ENCODE results near the gene SNX5.

The SNX5 gene

DNA sequence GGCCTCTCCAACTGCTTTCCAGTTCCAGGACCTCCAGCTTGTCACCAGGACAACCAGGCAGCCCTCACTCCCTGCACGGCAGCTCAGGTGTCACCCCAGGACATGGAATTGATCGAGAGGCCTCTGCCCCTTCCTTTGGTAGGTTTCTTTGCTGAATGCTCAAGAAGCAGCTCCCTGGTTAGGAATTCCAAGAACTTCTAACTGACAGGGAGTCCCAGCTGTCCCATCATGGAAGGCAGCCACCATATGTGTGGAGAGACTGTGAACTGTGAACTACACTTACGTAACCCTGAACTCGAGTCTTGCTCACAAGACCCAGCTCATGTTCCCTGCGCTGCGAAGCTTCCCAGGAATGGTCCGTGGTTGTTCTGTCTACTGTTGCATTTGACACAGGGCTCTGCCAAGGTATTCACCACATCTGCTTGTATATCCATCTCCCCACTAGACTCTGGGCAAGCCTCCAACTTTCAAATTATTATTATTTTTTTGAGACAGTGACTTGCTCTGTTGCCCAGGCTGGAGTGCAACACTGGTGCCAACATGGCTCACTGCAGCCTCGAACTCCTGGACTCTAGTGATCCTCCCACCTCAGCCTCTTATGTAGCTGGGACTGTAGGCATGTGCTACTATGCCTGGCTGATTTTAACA lies 35.9 kb upstream of the SNX5 start:
- no peak for DNase-seq (ENCODE audit: low spot score)
- TF ChIP-seq, protein P1, sequence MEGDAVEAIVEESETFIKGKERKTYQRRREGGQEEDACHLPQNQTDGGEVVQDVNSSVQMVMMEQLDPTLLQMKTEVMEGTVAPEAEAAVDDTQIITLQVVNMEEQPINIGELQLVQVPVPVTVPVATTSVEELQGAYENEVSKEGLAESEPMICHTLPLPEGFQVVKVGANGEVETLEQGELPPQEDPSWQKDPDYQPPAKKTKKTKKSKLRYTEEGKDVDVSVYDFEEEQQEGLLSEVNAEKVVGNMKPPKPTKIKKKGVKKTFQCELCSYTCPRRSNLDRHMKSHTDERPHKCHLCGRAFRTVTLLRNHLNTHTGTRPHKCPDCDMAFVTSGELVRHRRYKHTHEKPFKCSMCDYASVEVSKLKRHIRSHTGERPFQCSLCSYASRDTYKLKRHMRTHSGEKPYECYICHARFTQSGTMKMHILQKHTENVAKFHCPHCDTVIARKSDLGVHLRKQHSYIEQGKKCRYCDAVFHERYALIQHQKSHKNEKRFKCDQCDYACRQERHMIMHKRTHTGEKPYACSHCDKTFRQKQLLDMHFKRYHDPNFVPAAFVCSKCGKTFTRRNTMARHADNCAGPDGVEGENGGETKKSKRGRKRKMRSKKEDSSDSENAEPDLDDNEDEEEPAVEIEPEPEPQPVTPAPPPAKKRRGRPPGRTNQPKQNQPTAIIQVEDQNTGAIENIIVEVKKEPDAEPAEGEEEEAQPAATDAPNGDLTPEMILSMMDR (IDR thresholded peaks at IDR 0.05; ENCODE audit: borderline replicate concordance, control extremely low read depth, extremely low read depth, insufficient read depth, missing control alignments) = no peak
- in situ Hi-C loops (cut with MboI; ENCODE audit: low sequenced_read_pairs, unreplicated experiment) = no loop called here

DNA sequence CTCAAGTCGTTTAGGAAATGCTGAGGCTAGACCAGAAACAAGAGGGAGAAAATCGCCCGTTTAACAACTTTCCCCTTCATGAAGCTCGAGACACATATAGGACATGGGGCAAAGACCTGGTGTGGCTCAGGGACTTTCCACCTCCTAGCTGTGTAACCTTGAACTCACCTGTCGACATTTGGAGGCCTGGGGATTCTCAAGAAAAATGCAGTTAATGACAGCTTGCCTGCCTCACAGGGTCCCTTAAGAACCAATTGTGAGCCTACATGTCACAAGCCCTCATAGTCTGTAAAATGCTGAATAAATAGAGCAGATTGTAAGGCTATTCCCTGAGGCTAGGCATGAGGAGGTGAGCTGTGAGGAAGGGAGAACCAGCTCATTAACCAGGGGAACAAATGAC lies 35.3 kb upstream of the SNX5 start:
- in situ Hi-C loops (cut with MboI; ENCODE audit: low sequenced_read_pairs, unreplicated experiment) = no loop called here
- no peak for DNase-seq (ENCODE audit: low spot score)
- TF ChIP-seq, protein P1 (IDR thresholded peaks at IDR 0.05; ENCODE audit: borderline replicate concordance, control extremely low read depth, extremely low read depth, insufficient read depth, missing control alignments) = no peak

DNA sequence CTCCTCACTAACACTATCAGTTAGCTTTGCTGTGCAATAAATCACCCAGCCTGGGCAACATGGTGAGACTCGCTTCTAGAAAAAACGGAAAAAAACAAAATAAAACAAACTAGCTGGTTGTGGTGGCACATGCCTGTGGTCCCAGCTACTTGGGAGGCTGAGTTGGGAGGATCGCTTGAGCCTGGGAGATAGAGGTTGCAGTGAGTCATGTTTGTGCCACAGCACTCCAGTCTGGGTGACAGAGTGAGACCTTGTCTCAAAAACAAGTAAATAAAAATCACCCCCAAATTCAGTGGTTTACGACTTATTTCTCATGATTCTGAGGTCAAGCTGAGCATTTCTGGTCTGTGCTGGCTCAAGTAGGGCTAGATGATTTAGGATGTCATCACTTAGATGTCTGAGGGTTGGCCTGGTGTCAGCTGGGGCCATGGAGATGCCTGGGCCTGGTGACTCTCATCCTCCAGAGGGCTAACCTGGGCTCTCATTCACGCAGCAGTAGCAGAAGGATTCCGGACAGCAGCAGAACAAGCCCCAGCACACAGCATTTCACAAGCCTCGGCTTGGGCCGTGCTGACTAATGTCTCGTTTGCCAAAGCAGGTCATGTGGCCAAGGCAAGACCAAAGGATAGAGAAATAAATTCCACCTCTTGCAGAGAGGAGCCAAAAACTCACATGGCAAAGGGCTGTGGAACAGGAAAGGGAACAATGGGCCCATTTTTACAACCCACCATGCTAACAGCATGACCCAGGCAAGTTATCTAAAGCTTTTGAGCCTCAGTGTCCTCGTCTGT lies 32.7 kb upstream of the SNX5 start:
- DNase-seq (ENCODE audit: low spot score) = no peak
- TF ChIP-seq, protein P1 (IDR thresholded peaks at IDR 0.05; ENCODE audit: borderline replicate concordance, control extremely low read depth, extremely low read depth, insufficient read depth, missing control alignments) = no peak

DNA sequence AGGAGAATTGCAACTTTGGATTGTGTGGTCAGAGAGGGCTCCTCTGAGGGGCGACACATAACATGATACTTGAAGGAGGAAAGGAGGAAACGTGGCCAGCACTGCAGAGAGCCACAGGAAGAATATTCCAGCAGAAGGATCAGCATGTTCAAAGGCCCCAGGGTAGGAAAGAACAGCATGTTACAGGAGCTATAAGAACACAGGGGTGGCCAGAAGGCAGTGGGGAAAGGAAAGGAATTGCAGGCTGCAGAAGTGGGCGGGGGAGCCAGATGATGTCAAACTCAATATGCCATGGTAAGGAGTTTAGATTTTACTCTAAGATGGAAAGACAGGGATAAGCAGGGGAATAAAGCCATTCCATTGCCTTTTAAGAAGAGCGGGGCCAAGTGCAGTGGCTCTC lies 31.0 kb upstream of the SNX5 start:
- in situ Hi-C loops (cut with MboI; ENCODE audit: low sequenced_read_pairs, unreplicated experiment) = no loop called here
- TF ChIP-seq, protein P1 (IDR thresholded peaks at IDR 0.05; ENCODE audit: borderline replicate concordance, control extremely low read depth, extremely low read depth, insufficient read depth, missing control alignments) = no peak
- DNase-seq (ENCODE audit: low spot score) = no peak

More for the DNA sequence above, 32.7 kb upstream of the SNX5 start:
- in situ Hi-C loops (cut with MboI; ENCODE audit: low sequenced_read_pairs, unreplicated experiment) = no loop called here

DNA sequence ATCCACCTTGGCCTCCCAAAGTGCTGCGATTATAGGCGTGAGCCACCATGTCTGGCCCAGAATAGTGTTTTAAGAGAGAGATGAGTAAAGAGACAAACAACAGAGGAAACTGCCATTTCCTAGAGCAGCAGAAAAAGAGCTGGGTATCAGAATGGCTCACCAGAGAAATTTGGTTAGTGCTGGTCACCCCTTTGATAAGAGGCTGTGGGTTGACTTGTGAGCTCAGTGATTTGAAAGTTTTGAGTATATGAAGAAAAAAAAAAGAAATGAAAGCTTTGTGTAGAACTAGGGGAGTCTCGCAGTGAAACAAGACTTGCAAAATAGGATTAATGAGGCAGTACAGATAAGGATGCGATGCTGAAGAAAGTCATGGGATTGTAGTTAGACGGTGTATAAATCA lies 29.9 kb upstream of the SNX5 start:
- in situ Hi-C loops (cut with MboI; ENCODE audit: low sequenced_read_pairs, unreplicated experiment) = no loop called here
- DNase-seq (ENCODE audit: low spot score) = no peak
- TF ChIP-seq, protein P1 (IDR thresholded peaks at IDR 0.05; ENCODE audit: borderline replicate concordance, control extremely low read depth, extremely low read depth, insufficient read depth, missing control alignments) = no peak

DNA sequence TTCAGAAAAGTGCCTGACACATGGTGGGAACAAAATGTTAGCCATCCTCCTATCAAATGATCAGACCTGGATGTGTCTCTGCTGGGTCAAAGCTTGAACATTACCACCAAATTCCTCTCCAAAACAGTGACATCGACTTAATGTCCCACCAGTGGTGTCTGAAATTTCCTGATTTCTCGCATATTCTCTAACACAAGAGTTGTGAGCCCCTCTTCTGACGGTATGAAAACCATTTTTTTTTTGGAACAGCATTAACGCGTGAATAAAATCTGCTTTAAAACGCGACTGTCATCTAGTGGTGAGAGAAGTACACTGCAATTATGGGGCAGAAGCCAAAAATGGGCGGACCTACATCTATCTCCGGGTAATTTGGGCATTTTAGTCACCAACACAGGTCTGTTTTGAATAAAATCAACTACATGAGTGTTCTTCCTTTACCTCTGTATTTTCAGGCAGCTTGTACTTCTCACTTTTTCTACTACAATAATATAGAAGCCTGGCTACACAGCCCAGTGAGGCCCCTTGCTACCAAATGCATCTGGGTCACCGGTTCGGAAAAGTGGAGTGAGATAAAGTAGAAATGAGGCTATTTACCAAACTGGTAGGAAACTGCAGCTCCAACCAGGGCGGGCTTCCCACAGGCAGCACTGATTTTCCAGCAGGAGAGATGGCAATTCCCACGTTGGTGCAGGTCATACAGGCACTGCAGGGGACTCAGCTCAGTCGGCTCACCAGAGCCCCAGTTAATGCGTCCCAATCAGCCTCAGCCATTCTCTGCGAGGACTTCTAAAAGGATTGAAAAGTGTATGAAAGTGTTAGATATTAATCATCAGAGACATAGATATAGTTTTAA lies 27.6 kb upstream of the SNX5 start:
- in situ Hi-C loops (cut with MboI; ENCODE audit: low sequenced_read_pairs, unreplicated experiment) = no loop called here
- DNase-seq (ENCODE audit: low spot score) = peak; percentile 67
- TF ChIP-seq, protein P1 (IDR thresholded peaks at IDR 0.05; ENCODE audit: borderline replicate concordance, control extremely low read depth, extremely low read depth, insufficient read depth, missing control alignments) = peak; percentile 86

Measured in GM13976 (cell line).